Left lobe of liver (tissue), 2 donors: ENCODE measurements around the gene BIN2. TPM values are rescaled to one million over a fixed set of nuclear protein-coding genes. Genes with fewer than 3 reads are reported as not detected.
"Not testable (repeated sequence)": the region's sequence is repeated elsewhere in the genome, so short reads cannot be mapped to it uniquely, and the experiment has no call there.

Experiments
- ATAC-seq: fragments of 200-7000 bp; cut with Tn5 transposase; one replicate; pipeline ENCODE4 v1.9.1; 2020; ENCODE audit warnings: mild to moderate bottlenecking, moderate library complexity
- DNase-seq: peaks from one replicate; pipeline ENCODE4 v3.0.0-alpha.2; 2020; ENCODE audit warnings: low spot score
- total RNA-seq: library from RNA; stranded (reverse); gene quantifications from one replicate; pipeline ENCODE4 v1.2.1, GENCODE V29; 2021
- donor health status: DM: no; HTN: no; CAD: no; lungs with moderate emphysema.
- donor health status: DM: no; HTN: yes; CAD: no.

BIN2 gene
- total RNA-seq, 1 donor from 2014 or later: 2.7 TPM

DNA sequence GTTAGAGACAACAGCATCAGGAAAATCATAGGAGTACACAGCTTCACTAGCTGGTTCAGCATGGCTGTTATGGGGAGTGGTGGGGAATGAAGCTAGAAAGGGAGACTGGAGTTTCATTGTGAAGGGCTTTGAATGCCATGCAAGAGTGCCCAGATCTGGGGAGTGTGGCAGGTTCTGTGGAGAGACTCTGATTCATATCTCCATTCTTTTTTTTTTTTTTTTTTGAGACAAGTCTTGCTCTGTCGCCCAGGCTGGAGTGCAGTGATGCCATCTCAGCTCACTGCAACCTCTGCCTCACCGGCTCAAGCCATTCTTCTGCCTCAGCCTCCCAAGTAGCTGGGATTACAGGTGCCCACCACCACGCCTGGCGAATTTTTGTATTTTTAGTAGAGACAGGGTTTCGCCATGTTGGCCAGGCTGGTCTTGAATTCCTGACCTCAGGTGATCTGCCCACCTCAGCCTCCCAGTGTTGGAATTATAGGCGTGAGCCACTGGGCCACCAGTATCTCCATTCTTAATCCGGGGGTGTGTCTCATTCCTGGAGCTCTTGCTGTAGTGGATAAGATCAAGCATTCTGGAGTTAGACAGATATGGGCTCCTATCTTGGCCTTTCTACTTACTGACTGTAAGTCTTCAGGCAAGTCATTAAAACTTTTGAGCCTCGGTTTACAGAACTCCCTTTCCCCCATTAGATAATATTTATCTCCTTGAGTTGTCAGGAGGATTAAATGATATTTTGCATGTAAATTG lies 5.7 kb downstream of the BIN2 start:
- DNase-seq, ATAC-seq: not testable (repeated sequence)

DNA sequence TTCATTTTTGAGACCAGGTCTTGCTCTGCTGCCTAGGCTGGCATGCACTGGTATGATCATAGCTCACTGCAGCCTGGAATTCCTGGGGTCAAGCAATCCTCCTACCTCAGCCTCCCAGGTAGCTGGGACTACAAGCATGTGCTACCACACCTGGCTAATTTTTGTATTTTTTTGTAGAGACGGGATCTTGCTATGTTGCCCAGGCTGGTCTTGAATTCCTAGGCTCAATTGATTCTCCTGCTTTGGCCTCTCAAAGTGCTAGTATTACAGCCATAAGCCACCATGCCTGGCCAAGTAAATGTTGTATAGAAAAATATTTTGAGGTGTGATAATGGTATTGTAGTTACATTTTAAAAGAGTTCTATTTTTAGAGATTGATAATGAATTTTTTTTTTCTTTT lies 12.6 kb downstream of the BIN2 start:
- no peak for DNase-seq
- no peak for ATAC-seq

DNA sequence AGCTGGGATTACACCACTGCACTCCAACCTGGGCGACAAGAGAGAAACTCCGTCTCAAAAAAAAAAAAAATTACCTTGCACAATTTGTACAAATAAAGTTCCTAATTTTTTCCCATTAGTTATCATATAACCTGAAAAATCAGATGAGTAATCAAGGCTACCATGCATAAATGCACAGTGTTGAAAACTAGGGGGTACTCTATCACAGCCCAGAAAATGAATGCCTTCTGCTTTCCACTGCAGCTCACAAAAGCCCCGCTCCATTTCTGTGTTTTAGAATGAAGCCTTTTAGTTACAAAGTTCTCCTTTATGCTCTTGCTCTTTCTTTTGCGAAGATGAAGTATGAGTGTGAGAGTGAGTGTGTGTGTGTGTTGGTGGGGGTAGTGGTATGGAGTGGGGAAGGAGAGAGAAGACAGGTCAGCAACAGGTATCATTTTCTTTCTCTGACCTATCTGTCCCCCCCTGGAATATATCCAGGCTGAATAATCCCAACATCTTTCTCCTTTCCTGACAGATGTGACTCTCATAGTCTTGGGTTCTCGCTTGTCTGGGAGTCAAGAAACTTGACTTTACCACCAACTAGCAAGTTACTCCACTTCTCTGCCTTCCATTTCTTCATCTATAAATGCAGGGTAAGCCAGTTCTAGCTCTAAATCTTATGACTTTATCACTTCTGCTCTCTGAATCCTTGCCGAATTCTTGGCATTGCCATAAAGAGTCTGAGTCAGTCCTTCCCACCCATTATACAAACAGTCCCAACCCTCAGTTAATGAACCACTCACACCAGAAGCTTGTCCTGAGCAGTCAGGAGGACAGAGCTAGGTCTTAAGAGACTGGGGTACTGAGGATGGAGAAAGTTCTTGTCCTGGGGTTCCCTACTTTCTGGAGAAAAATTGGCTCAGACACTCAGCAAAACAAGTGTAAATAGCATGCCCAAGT lies 16.1 kb downstream of the BIN2 start:
- DNase-seq (no peak), ATAC-seq (no peak)

DNA sequence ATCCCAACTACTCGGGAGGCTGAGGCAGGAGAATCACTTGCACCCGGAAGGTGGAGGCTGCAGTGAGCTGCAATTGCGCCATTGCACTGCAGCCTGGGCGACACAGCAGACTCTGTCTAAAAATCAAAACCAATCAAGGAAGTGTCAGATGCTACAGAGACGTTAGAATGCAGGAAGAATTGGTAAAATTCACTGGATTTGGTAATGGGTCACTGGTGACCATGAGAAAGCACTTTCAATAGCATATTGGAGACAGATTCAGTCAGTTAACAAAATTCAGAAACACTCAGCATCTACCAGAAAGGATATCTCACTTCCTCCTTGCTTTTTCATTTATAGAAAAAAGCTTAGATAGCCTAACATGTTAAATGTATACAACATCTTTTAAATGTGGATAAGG lies 17.5 kb downstream of the BIN2 start:
- no peak for ATAC-seq
- DNase-seq: no peak

DNA sequence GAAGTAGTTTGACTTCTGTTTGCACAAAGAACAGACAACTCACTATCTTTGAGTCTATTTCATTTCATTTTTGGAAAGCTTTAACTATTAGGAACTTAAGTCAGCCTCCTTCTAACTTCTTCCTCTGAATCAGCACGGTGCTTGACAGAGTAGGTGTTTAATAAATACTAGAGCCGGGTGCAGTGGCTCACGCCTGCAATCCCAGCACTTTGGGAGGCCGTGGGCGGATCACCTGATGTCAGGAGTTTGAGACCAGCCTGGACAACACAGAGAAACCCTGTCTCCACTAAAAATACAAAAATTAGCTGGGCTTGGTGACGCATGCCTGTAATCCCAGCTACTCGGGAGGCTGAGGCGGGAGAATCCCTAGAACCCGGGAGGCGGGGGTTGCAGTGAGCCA lies 23.2 kb downstream of the BIN2 start:
- not testable (repeated sequence) for ATAC-seq, DNase-seq

DNA sequence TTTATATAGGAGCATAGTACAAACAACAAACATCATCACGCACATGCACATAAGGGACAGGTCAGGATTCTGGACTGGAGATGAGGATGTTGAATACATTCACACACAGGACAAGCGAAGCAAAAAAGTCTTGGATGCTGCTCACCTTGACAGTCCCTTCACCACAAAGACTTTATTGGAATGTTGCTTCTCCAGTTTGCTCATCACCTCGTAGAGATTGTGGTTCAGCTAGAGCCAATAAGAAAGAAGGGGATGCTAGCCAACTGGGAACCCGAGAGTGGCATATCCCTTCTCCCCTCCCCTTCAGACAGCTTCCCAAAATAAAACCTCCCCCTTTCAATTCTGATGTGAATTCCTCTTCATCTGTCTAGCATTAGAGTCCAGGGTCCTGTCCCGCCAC lies 28.3 kb downstream of the BIN2 start:
- DNase-seq (no peak), ATAC-seq (no peak)

DNA sequence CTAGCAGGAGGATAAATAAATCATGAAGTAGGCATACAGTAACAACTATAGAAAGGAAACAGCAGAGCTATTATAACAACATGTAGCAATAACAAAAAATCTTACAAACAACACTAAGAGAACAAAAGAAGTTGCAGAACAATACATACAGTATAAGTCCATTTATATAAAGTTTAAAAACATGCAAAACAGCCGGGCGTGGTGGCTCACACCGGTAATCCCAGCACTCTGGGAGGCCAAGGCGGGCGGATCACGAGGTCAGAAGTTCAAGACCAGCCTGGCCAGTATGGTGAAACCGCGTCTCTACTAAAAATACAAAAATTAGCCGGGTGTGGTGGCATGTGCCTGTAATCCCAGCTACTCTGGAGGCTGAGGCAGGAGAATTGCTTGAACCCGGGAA lies 29.9 kb downstream of the BIN2 start:
- not testable (repeated sequence) for ATAC-seq, DNase-seq

DNA sequence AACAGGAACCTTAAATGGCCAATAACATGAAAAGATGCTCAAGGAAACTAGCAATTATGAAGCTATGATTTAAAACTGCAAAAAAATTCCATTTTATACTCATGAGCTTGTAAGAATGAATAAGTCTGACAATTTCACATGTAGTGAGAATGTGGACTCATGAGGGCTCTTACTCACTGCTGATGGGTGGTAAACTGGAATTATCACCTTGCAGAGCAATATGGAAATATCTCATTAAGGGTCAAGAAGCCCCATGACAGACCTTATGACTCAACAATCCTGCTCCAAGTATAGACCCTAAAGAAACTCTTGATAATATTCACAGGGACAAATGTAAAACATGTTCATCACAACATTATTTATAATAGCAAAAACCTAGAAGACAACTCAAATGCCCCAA lies 30.3 kb downstream of the BIN2 start:
- DNase-seq: no peak
- ATAC-seq: no peak

DNA sequence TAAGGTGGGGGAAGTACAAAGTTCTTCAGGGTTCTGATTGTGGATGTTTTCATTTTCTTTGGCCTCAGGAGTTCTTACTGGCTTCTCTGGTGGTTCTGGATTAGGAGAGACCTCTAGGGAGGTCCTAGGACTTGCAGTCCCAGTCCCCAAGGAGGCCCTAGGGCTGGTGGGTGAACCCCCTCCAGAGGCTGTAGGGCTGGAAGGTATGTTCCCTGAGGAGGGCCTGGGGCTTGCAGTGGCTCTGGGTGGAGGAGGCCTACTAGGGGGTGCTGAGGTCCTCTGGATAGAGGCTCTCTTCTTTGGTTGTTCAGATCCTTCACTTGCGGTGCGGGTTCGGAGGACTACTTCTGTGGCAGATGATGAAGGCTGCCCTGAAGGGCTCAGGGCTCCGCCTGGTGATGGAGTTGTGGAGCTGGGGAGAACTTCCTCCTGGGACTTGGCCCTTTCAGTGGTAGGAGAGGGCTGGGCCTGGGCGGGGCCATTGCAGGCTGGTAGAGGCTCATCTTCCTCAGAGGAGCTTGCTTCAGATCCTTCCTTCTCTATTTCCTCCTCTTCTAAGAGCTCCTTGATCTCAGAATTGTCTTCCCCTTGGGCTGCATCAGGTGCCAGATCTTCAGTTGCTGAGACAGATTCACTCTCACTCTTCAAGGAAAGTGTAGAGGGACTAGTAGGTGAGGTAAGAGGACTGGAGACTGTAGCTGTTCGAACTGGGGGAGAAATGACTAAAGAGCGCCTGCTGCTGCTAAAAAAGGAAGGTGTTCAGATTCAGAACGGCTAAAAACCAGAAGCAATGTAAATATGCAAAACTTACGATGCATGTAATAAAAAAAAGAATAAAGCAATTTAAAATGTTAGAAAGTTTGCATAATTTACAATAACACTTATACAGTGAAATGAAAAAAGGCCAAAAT lies 32.1 kb downstream of the BIN2 start:
- ATAC-seq: peak; percentile 55
- DNase-seq: not testable (repeated sequence)

DNA sequence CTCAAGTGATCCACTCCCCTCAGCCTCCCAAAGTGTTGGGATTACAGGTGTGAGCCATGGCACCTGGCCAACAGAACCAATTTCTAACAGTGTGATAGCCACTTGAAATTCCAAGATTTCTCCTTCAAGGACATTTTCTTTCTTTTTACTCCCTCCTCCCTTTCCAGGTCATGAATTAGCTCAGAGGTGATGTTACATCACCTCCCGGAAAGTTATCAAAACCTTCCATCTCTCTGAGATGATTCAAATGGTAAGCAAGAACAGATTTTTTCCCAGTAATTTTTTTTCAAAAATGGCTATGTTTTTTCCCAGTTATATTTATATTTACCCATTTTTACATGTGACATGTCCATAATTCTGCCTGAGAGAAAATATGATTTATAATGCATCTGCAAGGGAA lies 38.1 kb downstream of the BIN2 start:
- DNase-seq (no peak), ATAC-seq (no peak)

DNA sequence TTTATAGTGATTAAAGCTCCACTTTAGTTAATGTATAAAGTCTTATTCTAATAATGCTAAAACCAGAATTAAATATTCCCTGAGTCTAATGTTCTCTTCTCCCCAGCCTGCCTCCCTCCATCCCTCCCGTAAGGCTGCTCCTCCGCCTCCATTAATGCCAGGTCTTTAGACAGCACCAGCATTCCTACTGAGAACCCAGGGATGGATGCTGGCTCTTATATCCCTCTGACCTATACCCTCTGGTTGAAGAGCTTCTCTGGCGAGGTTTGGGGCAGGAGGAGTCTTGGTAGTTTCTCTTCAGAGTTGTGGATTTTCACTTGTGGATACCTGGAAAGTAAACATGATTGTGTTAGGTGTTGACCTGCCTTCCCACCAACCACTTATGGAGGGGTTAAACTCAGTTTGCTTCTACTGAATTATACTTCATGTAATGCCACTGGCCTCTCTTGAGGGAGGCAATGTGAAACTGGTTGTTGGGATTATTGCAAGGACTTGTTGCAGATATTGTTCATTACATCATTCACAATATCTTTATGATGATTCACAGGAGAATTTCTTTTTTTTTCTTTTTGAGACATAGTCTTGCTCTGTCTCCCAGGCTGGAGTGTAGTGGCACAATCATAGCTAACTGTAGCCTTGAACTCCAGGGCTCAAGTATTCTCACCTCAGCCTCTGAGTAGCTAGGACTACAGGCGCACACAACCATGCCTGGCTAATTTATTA lies 42.6 kb downstream of the BIN2 start:
- no peak for ATAC-seq
- DNase-seq: no peak

DNA sequence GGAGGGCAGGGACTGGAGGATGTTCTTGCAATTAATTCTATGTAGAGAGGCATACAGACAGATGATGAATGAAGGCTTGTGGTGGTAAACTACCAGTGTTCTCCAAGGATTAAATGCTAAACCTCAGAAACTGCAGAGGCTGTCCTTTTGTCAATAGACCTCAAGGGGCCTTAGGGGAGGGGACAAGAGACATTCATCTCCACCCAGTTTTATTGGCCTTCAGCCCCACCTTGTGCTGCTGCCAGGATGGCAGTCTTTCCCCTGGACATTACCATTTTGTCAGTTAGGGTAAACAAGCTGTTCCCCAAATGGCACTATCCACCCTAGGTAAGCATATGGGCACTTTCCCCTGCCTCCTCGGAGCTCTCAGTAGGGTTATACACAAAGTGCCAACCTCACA lies 48.9 kb downstream of the BIN2 start:
- DNase-seq: no peak
- ATAC-seq: no peak

DNA sequence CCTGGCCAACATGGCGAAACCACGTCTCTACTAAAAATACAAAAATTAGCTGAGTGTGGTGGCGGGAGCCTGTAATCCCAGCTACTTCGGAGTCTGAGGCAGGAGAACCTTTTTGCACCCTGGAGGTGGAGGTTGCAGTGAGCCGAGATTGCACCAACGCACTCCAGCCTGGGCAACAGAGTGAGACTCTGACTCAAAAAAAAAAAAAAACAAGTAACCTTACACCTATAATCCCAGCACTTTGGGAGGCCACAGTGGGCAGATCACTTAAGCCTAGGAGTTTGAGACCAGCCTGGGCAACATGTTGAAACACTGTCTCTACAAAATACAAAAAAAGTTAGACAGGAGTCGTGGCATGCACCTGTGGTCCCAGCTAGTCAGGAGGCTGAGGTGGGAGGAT lies 51.2 kb downstream of the BIN2 start:
- ATAC-seq, DNase-seq: not testable (repeated sequence)

DNA sequence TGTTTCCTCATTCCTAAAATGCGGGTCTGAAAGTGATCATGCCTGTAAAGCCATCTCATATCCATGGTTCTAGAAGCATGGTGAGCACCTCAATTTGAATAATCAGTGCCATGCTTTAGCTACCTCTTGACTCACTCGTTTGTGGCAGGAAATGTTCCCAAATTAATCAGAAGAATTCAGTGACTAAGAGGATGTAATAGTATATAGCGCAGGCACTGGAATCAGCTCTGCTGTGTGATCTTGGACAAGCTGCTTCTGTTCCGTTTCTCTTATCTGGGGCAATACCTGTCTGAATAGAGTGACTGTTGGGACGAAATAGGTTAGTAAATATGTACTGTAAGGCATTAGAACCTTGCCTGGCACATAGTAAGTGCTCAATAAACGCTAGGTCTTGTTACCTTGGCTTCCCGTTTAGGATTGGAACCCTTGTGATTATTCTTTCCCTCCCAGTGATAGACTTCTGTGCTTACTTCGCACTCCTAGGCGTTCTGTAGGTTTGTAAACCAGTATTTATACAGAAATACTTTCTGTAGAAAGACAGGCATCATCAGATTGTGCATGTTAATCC lies 52.9 kb downstream of the BIN2 start:
- ATAC-seq (peak; percentile 4), DNase-seq (no peak)

DNA sequence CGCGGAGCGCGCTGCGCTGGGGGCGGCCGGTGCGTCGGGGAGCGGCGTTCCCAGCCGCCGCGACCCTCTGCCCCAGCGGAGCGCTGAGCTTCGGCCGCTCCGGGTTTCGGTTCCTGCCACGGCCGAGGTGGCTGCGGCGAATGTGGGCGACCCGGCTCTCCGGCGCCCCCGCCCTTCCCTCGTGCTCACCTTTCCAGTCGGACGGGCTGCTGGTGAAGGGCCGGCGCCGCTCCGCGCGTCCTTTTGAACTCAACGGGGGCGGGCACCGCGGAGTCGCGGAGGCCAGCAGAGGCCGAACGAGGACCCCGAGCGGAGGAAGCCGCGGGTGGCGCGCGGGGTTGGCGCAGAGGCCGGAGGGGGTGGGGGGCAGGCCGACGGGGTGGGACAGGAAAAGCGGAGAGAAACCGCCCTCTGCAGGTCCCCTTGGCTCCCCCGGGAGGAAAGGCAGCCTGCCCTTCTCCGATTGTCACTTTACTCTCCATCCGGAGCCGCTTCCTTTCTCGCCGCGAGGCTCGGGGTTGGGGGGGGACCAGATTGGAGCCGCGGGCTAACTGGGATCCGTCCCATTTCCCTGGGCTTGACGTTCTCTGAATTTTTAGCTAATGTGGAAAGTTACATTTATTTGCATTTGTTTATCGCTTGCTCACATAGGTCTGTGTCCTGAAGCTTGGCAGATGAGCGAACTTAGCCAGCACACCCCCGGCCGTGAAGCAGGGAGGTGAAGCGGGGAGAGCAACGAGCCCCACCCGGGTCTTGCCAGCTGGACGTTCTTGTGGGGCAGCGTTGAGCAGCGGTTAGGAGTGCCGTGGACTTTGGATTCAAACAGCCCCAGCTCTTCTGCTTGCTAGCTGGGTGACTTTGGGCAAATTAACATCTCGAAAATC lies 53.7 kb downstream of the BIN2 start, which contains the start of gene SMAGP:
SMAGP (minus strand) TSS at position 349 of the 884 bp plus-strand sequence. CDS start 1,137 bp downstream, outside the sequence.
- ATAC-seq: peak; percentile 81
- peak; percentile 79 for DNase-seq

DNA sequence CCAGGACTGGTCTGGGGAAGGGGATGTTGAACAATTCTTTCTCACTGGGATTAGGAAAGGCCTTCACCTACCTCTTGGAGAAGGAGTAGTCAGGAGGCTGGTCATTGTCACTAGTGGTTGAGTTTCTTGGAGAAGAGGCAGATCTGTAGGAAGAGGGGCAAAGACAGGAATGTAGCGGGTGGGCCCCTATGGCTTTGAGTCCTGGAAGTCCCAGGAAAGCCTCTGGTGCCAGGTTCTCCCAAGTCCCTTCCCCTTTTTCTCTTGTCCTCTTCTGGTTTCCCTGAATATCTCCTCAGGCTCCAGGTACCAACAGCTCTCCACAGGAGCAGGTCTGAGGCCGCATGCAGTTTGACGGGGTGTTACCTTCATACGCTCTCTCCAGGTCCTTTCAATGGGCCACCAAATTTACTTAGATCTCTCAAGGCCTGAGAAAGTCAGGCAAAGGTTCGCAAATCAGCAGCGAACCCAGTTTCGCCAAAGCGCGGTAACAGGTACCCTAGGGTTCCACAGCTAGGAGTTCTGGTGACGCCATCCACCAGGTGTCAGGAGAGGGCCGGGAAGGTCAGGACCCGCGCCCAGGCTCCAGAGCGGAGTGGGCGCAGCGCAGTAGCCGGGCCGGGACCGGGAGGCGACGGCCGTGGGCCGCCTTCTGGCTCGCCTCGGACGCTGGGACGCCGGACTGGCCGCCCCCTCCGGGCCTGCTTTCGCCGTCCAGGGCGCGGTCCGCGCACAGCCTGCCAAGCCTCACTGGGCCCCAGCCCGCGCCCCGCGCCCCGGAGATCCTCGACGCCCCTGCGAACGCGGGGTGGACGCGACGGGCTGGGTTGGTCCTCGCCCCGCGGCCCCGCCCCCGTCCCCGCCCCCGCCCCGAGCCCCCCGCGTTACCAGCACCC lies 54.6 kb downstream of the BIN2 start:
- ATAC-seq (peak; percentile 85), DNase-seq (peak; percentile 77)

DNA sequence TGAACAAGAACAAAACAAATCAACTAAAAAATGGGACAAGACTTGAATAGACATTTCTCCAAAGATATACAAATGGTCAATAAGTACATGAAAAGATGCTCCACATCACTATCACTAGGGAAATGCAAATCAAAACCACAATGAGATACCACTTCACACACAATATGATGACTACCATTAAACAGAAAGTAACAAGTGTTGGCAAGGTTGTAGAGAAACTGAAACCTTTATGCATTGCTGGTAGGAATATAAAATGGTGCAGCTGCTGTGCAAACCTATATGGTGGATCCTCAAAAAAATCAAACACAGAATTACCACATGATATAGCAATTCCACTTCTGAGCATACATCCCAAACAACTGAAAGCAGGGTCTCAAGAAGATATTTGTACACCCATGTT lies 59.0 kb downstream of the BIN2 start:
- ATAC-seq: no peak
- no peak for DNase-seq

DNA sequence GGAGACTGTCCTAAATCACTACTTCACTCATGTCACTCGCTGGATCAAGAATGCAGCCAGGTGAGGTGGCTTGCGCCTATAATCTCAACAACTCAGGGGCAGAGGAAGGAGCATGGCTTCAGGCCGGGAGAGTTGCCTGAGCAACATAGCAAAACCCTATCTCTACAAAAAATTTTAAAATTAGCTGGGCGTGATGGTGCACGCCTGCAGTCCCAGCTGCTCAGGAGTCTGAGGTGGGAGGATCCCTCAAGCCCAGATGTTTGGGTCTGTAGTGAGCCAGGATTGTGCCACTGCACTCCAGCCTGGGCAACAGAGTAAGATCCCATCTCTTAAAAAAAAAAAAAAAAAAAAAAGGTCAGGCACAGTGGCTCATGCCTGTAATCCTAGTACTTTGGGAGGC lies 59.7 kb downstream of the BIN2 start:
- DNase-seq: no peak
- no peak for ATAC-seq
